ENCODE results near the gene CAMTA1.

The CAMTA1 gene

DNA sequence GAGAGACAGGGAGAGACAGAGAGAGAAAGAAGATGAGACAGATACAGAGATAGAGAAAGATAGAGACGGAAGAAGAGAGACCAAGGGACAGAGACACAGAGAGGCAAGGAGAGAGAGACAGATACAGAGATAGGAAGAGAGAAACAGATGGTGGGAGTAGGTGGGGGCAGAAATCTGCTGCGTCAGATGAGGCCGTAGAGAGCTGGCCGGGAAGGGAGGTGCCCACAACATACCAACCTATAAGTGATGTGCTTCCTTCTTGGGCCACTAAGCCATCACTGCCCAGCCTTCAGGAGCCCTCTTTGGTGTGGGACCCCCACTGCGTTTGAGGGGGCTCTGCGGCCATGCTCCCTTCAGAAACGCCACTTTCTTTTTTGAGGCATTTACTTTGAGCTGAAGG lies 678.3 kb downstream of the CAMTA1 start:
- H3K9me3 ChIP-seq (ENCODE audit: insufficient read depth, low read length, severe bottlenecking): no peaks in the 10 kb centered on the region
- H3K27me3 ChIP-seq (ENCODE audit: insufficient read depth, low read length, poor library complexity): peaks cover 3% of the 10 kb centered on the region
- H3K4me2 ChIP-seq (ENCODE audit: insufficient read depth, low read length): no peak overlapping the region
- TF ChIP-seq, protein P1, sequence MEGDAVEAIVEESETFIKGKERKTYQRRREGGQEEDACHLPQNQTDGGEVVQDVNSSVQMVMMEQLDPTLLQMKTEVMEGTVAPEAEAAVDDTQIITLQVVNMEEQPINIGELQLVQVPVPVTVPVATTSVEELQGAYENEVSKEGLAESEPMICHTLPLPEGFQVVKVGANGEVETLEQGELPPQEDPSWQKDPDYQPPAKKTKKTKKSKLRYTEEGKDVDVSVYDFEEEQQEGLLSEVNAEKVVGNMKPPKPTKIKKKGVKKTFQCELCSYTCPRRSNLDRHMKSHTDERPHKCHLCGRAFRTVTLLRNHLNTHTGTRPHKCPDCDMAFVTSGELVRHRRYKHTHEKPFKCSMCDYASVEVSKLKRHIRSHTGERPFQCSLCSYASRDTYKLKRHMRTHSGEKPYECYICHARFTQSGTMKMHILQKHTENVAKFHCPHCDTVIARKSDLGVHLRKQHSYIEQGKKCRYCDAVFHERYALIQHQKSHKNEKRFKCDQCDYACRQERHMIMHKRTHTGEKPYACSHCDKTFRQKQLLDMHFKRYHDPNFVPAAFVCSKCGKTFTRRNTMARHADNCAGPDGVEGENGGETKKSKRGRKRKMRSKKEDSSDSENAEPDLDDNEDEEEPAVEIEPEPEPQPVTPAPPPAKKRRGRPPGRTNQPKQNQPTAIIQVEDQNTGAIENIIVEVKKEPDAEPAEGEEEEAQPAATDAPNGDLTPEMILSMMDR (IDR thresholded peaks at IDR 0.05; ENCODE audit: borderline replicate concordance, extremely low read depth, low read length, poor library complexity, severe bottlenecking): no peak
- TF ChIP-seq EZH2 (IDR thresholded peaks at IDR 0.05; ENCODE audit: borderline replicate concordance, low read depth, low read length, severe bottlenecking): no peak
- ATAC-seq (ENCODE audit: insufficient read depth, low read depth) (no peak), DNase-seq (no peak)
- no peaks in the 10 kb centered on the region for H3K4me1 ChIP-seq (ENCODE audit: insufficient read depth, low read length)
- H3K9ac ChIP-seq (ENCODE audit: low read depth, low read length): no peak overlapping the region
- no peak overlapping the region for H3K4me3 ChIP-seq (ENCODE audit: low read depth in 1 of 2, low read length in 2 of 2)
- H2AFZ ChIP-seq (ENCODE audit: low read depth, low read length): no peak overlapping the region
- H3K79me2 ChIP-seq (ENCODE audit: insufficient read depth, low read length): no peaks in the 10 kb centered on the region
- no peak overlapping the region for H3K27ac ChIP-seq (ENCODE audit: low read length)
- H4K20me1 ChIP-seq (ENCODE audit: insufficient read depth, low read length): peaks cover 7% of the 10 kb centered on the region; the same call in 1 of the 2 replicates
- no peaks in the 10 kb centered on the region for H3K36me3 ChIP-seq (ENCODE audit: insufficient read depth, low read length)

DNA sequence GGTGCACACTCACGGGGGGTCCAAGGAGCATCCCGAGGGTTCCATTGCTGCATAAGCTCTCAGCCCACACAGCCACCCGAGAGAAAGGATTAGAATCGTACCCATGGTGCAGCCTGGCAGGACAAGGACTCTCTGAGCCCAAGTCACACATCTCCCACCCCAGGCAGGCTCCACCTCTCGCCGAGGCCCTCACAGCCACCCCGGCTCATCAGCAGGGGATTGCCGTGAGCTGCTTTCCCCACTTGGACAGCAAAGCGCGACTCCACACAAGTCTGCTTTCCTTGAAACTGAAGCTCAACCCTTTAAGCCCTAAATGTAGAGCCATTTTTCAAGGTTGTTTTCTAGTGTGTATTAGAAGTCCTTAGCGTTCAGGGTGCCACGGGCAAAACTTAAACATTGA lies 679.5 kb downstream of the CAMTA1 start:
- no peaks in the 10 kb centered on the region for H3K79me2 ChIP-seq (ENCODE audit: insufficient read depth, low read length)
- H3K4me1 ChIP-seq (ENCODE audit: insufficient read depth, low read length): no peaks in the 10 kb centered on the region
- DNase-seq (no peak), ATAC-seq (ENCODE audit: insufficient read depth, low read depth) (no peak)
- H3K27ac ChIP-seq (ENCODE audit: low read length): no peak overlapping the region
- H3K36me3 ChIP-seq (ENCODE audit: insufficient read depth, low read length): no peaks in the 10 kb centered on the region
- H3K4me2 ChIP-seq (ENCODE audit: insufficient read depth, low read length): no peak overlapping the region
- H3K9ac ChIP-seq (ENCODE audit: low read depth, low read length): no peak overlapping the region
- no peaks in the 10 kb centered on the region for H3K9me3 ChIP-seq (ENCODE audit: insufficient read depth, low read length, severe bottlenecking)
- no peak overlapping the region for H3K4me3 ChIP-seq (ENCODE audit: low read depth in 1 of 2, low read length in 2 of 2)
- H3K27me3 ChIP-seq (ENCODE audit: insufficient read depth, low read length, poor library complexity): peaks cover 3% of the 10 kb centered on the region
- 0 out of 2 replicates have a peak, but pooled peaks cover 7% of the 10 kb centered on the region for H4K20me1 ChIP-seq (ENCODE audit: insufficient read depth, low read length)
- TF ChIP-seq, protein P1 (IDR thresholded peaks at IDR 0.05; ENCODE audit: borderline replicate concordance, extremely low read depth, low read length, poor library complexity, severe bottlenecking): no peak
- H2AFZ ChIP-seq (ENCODE audit: low read depth, low read length): no peak overlapping the region

DNA sequence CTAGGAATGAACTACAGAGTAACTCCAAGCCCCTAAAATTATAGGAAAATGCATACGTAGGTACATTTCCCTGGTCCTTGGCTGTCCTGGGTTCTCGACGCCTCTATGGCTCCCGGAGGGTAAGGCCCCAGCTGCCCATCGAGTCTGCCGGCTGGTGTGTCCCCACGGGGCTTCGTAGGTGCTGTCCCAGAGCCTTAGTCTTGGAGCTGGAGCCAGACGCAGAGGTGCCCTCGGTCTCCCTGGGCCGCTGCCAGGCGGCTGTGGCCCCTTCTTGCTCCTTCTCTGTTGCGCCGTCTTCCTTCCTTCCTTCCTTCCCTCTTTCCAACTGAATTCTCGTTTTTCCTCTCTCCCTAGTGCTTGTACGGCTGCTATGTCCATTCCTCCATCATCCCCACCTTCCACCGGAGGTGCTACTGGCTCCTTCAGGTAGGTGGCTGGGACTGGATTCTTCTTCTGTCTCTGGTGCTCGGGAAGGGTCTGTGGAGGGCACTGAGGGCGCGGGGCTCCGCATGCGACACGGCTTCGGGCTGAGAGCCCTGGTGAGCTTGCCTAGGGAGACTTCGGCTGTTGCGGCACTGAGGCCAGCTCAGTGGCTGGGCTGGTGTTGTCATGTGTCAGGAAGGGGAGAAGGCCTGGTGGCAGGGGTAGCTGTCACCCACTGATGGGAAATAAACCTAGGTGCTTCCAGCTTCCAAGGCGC lies 682.4 kb downstream of the CAMTA1 start:
- Histone ChIP-seq H3K4me3 (ENCODE audit: low read depth in 1 of 2, low read length in 2 of 2) (no peak overlapping the region), H3K36me3 (ENCODE audit: insufficient read depth, low read length) (no peaks in the 10 kb centered on the region), H3K79me2 (ENCODE audit: insufficient read depth, low read length) (no peaks in the 10 kb centered on the region), H2AFZ (ENCODE audit: low read depth, low read length) (no peak overlapping the region), H3K9ac (ENCODE audit: low read depth, low read length) (no peak overlapping the region), H3K9me3 (ENCODE audit: insufficient read depth, low read length, severe bottlenecking) (no peaks in the 10 kb centered on the region), H4K20me1 (ENCODE audit: insufficient read depth, low read length) (peaks cover 15% of the 10 kb centered on the region; the same call in 1 of the 2 replicates), H3K4me2 (ENCODE audit: insufficient read depth, low read length) (no peak overlapping the region), H3K4me1 (ENCODE audit: insufficient read depth, low read length) (no peaks in the 10 kb centered on the region), H3K27me3 (ENCODE audit: insufficient read depth, low read length, poor library complexity) (no peaks in the 10 kb centered on the region), H3K27ac (ENCODE audit: low read length) (no peak overlapping the region)
- TF ChIP-seq EZH2 (IDR thresholded peaks at IDR 0.05; ENCODE audit: borderline replicate concordance, low read depth, low read length, severe bottlenecking): no peak
- TF ChIP-seq, protein P1 (IDR thresholded peaks at IDR 0.05; ENCODE audit: borderline replicate concordance, extremely low read depth, low read length, poor library complexity, severe bottlenecking): no peak
- ATAC-seq (ENCODE audit: insufficient read depth, low read depth): no peak
- DNase-seq: no peak

Data from DND-41 (cell line).